WTC11 (cell line): Measurements from ENCODE around the gene C5orf15. TPM values are rescaled to one million over a fixed set of nuclear protein-coding genes. Genes with fewer than 3 reads are reported as not detected.

Experiments used
- ATAC-seq: fragments of 200-7000 bp; cut with Tn5 transposase; 2 replicates; pipeline ENCODE4 v1.10.0; 2021; ENCODE audit warnings: mild to moderate bottlenecking, moderate library complexity
- CTCF ChIA-PET: fragments of 300-600 bp; sonication (Branson Sonifier 250); formaldehyde crosslinking; loops from one replicate; lab custom pipeline; 2021; ENCODE audit warnings: antibody characterized with exemption; lab: Charles Lee
- POLR2A ChIA-PET: fragments of 350-600 bp; sonication (Branson Sonifier 250); formaldehyde crosslinking; loops from one replicate; lab custom pipeline; 2021; ENCODE audit warnings: antibody characterized with exemption; lab: Charles Lee
- DNase-seq: peaks from one replicate; pipeline ENCODE4 v3.0.0; 2021; ENCODE audit warnings: low spot score
- H3K27ac Mint-ChIP-seq: 2 replicates; pipeline ENCODE4 v1.8.0; 2021; ENCODE audit warnings: mixed read lengths
- H3K27me3 Mint-ChIP-seq: 2 replicates; pipeline ENCODE4 v1.8.0; 2021; ENCODE audit warnings: low read depth, mild to moderate bottlenecking, moderate library complexity, mixed read lengths
- H3K36me3 Mint-ChIP-seq: 2 replicates; pipeline ENCODE4 v1.8.0; 2021; ENCODE audit warnings: mixed read lengths
- H3K4me1 Mint-ChIP-seq: 2 replicates; pipeline ENCODE4 v1.8.0; 2022; ENCODE audit warnings: mixed read lengths
- H3K4me3 Mint-ChIP-seq: 2 replicates; pipeline ENCODE4 v1.8.0; 2021; ENCODE audit warnings: mild to moderate bottlenecking, moderate library complexity, mixed read lengths
- H3K9me3 Mint-ChIP-seq: 2 replicates; pipeline ENCODE4 v1.8.0; 2021; ENCODE audit warnings: mixed read lengths
- CREM ChIP-seq: sonication (generic); formaldehyde crosslinking; IDR thresholded peaks from 2 replicates; pipeline ENCODE4 v1.8.1; 2022; ENCODE audit warnings: mild to moderate bottlenecking, missing genetic modification reagents, moderate library complexity
- CTCF ChIP-seq: fragments of 200-600 bp; IDR thresholded peaks from 2 replicates; pipeline ENCODE4 v1.8.0; 2022; ENCODE audit warnings: antibody characterized with exemption
- FOXJ3 ChIP-seq: sonication (generic); formaldehyde crosslinking; IDR thresholded peaks from 2 replicates; pipeline ENCODE4 v1.9.0; 2021; ENCODE audit warnings: missing genetic modification reagents, mild to moderate bottlenecking, borderline replicate concordance
- HMGA2 ChIP-seq: fragments of 250-450 bp; sonication (Bioruptor Pico); IDR thresholded peaks from 2 replicates; pipeline ENCODE4 v1.4.0; 2021; ENCODE audit warnings: mild to moderate bottlenecking, moderate library complexity
- HMGXB4 ChIP-seq: sonication (generic); formaldehyde crosslinking; IDR thresholded peaks from 2 replicates; pipeline ENCODE4 v1.8.1; 2023; ENCODE audit warnings: mild to moderate bottlenecking, moderate library complexity, missing genetic modification reagents
- JAZF1 ChIP-seq: fragments of 250-450 bp; sonication (Bioruptor Pico); IDR thresholded peaks from 2 replicates; pipeline ENCODE4 v1.9.0; 2021; ENCODE audit warnings: moderate library complexity, mild to moderate bottlenecking, inconsistent platforms
- MLX ChIP-seq: sonication (generic); formaldehyde crosslinking; IDR thresholded peaks from 2 replicates; pipeline ENCODE4 v1.8.1; 2023; ENCODE audit warnings: mild to moderate bottlenecking, missing genetic modification reagents, moderate library complexity
- MXD4 ChIP-seq: fragments of 250-450 bp; sonication (Bioruptor Pico); IDR thresholded peaks from 2 replicates; pipeline ENCODE4 v1.8.0; 2021; ENCODE audit warnings: mild to moderate bottlenecking, moderate library complexity, borderline replicate concordance
- NFATC4 ChIP-seq: fragments of 250-450 bp; sonication (Bioruptor Pico); IDR thresholded peaks from 2 replicates; pipeline ENCODE4 v1.9.0; 2021; ENCODE audit warnings: mild to moderate bottlenecking
- NFE2L1 ChIP-seq: sonication (generic); formaldehyde crosslinking; IDR thresholded peaks from 2 replicates; pipeline ENCODE4 v1.8.1; 2023; ENCODE audit warnings: missing genetic modification reagents
- NR2C2 ChIP-seq: sonication (generic); formaldehyde crosslinking; IDR thresholded peaks from 2 replicates; pipeline ENCODE4 v1.8.0; 2022; ENCODE audit warnings: mild to moderate bottlenecking, missing genetic modification reagents
- RELA ChIP-seq: sonication (generic); formaldehyde crosslinking; IDR thresholded peaks from 2 replicates; pipeline ENCODE4 v1.8.1; 2022; ENCODE audit warnings: missing genetic modification reagents, mild to moderate bottlenecking, borderline replicate concordance
- SP1 ChIP-seq: sonication (generic); formaldehyde crosslinking; conservative IDR thresholded peaks from 2 replicates; pipeline ENCODE4 v1.8.1; 2022; ENCODE audit warnings: missing genetic modification reagents
- ZNF138 ChIP-seq: sonication (generic); formaldehyde crosslinking; conservative IDR thresholded peaks from 2 replicates; pipeline ENCODE4 v1.8.1; 2022; ENCODE audit warnings: mild to moderate bottlenecking, moderate library complexity, missing genetic modification reagents
- ZNF219 ChIP-seq: sonication (generic); formaldehyde crosslinking; IDR thresholded peaks from 2 replicates; pipeline ENCODE4 v1.8.0; 2023; ENCODE audit warnings: missing genetic modification reagents, mild to moderate bottlenecking, borderline replicate concordance
- ZNF423 ChIP-seq: fragments of 250-450 bp; sonication (Bioruptor Pico); IDR thresholded peaks from 2 replicates; pipeline ENCODE4 v2.1.2; 2022; ENCODE audit warnings: mild to moderate bottlenecking, moderate library complexity
- total RNA-seq: library from RNA; stranded (reverse); gene quantifications from 3 replicates; pipeline ENCODE4 v1.2.3, GENCODE V29; 2021
- TF ChIP-seq, protein P1 (sequence below): sonication (generic); formaldehyde crosslinking; IDR thresholded peaks from 2 replicates; pipeline ENCODE4 v1.8.0; 2022; ENCODE audit warnings: mild to moderate bottlenecking, missing genetic modification reagents
- TF ChIP-seq, protein P2 (sequence below): fragments of 250-450 bp; sonication (Bioruptor Pico); IDR thresholded peaks from 2 replicates; pipeline ENCODE4 v1.9.0; 2021; ENCODE audit warnings: moderate library complexity, mild to moderate bottlenecking, inconsistent platforms, borderline replicate concordance
- TF ChIP-seq, protein P3 (sequence below): fragments of 250-450 bp; sonication (Bioruptor Pico); conservative IDR thresholded peaks from 2 replicates; pipeline ENCODE4 v1.9.0; 2021; ENCODE audit warnings: mild to moderate bottlenecking

The C5orf15 gene
- total RNA-seq, 1 experiment from 2014 or later: 32.7 TPM

DNA sequence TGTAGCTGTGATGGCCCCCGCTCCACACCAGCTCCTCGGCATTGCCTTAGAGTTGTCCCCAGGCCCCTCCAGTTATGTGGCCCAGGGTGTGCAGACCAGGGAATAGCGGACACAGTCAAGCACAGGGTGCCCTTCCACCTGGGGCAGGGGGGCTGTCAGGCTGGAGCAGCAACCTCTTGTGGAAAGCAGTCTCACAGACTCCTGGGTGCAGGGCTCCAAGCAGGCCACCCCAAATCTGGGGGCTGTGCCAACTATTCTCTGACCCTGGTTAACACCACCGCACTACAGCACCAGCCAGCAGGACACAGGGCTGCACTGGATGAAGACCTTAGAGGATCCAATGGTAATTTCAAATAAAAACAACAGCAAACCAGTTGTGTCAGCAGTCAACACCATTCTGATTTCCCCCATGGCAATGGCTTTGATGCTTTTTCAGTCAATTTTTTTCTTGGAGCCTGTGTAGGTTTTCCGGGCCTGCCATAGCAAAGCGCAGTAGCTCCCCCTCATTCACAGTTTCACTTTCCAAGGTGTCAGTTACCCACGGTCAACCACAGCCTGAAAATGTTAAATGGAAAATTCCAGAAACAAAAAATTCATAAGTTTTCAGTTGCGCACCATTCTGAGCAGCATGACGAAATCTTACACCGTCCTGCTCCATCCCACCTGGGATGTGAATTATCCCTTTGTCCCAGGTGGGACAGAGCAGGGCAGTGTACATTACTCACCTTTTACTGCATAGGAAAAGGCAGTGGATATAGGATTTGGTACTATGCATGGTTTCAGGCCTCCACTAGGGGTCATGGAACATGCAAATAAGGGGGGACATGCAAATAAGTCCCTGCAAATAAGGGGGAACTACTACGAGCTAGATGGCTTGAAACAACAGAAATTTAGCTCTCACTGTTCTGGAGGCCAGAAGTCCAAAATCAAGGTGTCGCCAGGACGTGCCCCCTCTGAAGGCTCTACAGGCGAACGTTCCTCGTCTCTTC, 49.0 kb downstream of the C5orf15 start:
- Mint-ChIP-seq H3K27ac (0 out of 2 replicates have a peak overlapping the region, but pooled peaks have one; percentile 38), H3K4me1 (peaks cover 10% of the 10 kb centered on the region), H3K9me3 (peaks cover 5% of the 10 kb centered on the region; the same call in 1 of the 2 replicates), H3K27me3 (no peaks in the 10 kb centered on the region), H3K4me3 (no peak overlapping the region), H3K36me3 (no peaks in the 10 kb centered on the region)
- ATAC-seq (peak; percentile 33; the same call in 1 of the 2 replicates), DNase-seq (no peak)
- ChIA-PET POLR2A (no interaction called here), CTCF (interaction anchor here (0.5 to 1.5 kb wide), 4 partner anchors 25 to 373 kb away, joined by 3 to 4 read pairs (median 3); no protein-coding TSS in a partner anchor)
- TF ChIP-seq CTCF (no peak), NFATC4 (CRISPR knock-in tag) (no peak), HMGA2 (CRISPR knock-in tag) (no peak), FOXJ3 (no peak), MLX (CRISPR knock-in tag) (no peak), RELA (CRISPR knock-in tag) (no peak), NFE2L1 (CRISPR knock-in tag) (no peak), ZNF423 (no peak), JAZF1 (CRISPR knock-in tag) (no peak), NR2C2 (no peak), CREM (CRISPR knock-in tag) (no peak)
- TF ChIP-seq, protein P1, sequence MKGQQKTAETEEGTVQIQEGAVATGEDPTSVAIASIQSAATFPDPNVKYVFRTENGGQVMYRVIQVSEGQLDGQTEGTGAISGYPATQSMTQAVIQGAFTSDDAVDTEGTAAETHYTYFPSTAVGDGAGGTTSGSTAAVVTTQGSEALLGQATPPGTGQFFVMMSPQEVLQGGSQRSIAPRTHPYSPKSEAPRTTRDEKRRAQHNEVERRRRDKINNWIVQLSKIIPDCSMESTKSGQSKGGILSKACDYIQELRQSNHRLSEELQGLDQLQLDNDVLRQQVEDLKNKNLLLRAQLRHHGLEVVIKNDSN (CRISPR knock-in tag): no peak
- TF ChIP-seq, protein P2, sequence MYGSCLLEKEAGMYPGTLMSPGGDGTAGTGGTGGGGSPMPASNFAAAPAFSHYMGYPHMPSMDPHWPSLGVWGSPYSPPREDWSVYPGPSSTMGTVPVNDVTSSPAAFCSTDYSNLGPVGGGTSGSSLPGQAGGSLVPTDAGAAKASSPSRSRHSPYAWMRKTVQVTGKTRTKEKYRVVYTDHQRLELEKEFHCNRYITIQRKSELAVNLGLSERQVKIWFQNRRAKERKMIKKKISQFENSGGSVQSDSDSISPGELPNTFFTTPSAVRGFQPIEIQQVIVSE (CRISPR knock-in tag): no peak
- TF ChIP-seq, protein P3, sequence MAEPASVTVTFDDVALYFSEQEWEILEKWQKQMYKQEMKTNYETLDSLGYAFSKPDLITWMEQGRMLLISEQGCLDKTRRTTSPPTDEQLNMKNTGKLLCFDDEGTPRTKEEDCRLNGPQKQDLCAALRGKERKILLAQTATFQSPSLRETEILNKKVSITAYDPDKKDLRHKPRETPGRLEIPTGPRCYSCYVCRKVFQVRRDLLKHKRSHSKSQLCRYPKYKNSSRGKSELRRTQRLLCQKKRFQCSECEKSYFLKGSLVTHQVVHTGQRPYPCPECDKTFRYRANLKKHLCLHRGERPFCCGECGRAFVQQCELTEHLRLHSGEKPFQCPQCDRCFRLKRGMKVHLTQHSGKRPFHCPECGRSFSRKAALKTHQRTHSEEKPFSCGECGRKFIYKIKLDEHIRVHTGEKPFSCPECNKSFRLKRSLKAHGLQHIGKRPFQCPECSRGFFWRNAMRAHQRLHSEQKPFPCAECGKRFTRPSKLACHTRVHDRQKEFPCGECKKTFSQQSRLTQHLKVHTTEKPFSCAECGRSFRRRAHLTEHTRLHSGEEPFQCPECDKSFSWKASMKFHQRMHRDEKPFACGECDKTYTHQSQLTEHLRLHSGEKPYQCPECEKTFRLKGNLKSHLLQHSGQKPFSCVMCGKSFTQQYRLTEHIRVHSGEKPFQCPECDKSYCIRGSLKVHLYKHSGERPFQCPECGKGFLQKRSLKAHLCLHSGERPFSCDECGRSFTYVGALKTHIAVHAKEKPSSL: no peak

DNA sequence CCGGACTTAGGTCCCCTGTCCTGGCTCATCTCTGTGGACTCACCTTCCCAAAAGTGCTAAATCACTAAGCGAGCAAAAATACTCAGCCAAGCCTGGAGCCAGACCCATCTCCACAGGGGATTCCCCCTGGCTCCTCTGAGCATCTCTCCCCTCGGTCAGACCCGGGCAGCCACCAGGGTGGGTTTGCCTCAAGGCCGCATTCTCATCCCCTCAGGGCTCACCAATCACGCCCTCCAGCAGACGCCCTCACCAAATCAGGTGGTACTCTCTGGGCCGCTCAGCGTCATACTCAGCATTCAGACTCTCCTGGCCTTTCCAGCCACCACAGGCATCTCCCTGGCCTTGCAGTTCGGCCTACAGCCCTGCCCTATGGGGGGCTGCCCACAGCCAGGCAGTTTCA, 49.7 kb downstream of the C5orf15 start:
- H3K4me3 Mint-ChIP-seq: no peak overlapping the region

More for the DNA sequence above, 49.7 kb downstream of the C5orf15 start:
- H3K27ac Mint-ChIP-seq: no peak overlapping the region
- CTCF ChIA-PET: no interaction called here
- H3K36me3 Mint-ChIP-seq: no peaks in the 10 kb centered on the region
- peaks cover 6% of the 10 kb centered on the region for H3K4me1 Mint-ChIP-seq
- peaks cover 5% of the 10 kb centered on the region; the same call in 1 of the 2 replicates for H3K9me3 Mint-ChIP-seq
- POLR2A ChIA-PET: no interaction called here
- no peak for ATAC-seq
- no peak for DNase-seq
- no peaks in the 10 kb centered on the region for H3K27me3 Mint-ChIP-seq
- no peak for TF ChIP-seq ZNF219
- TF ChIP-seq ZNF138: no peak
- no peak for TF ChIP-seq MXD4 (CRISPR knock-in tag)
- no peak for TF ChIP-seq HMGXB4
- no peak for TF ChIP-seq SP1 (CRISPR knock-in tag)
